ENCODE results near the gene TTN. TPM values are rescaled to one million over a fixed set of nuclear protein-coding genes. Genes with fewer than 3 reads are reported as not detected.

TTN gene
- total RNA-seq, 2 experiments from 2014 or later: 11.4 to 12.8 TPM

DNA sequence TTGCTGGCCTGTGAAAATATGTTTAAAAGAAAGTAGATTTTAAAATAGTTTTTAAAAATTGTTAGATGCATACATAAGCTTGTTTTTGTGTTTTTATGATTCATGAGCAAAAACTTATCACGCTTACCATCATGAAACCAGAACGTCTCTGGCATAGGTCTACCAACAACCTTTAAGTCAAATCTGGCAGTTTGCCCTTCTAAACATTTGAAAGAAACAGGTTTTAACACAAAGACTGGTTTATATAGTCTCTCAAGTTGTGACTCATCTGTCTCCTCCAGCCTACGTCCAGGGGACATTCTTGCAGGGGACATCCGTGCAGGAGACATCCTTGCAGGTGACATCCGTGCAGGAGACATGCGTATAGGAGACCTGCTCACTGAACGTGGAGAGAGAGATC lies 29.6 kb downstream of the TTN start:
- no peak overlapping the region for H3K4me3 Mint-ChIP-seq

DNA sequence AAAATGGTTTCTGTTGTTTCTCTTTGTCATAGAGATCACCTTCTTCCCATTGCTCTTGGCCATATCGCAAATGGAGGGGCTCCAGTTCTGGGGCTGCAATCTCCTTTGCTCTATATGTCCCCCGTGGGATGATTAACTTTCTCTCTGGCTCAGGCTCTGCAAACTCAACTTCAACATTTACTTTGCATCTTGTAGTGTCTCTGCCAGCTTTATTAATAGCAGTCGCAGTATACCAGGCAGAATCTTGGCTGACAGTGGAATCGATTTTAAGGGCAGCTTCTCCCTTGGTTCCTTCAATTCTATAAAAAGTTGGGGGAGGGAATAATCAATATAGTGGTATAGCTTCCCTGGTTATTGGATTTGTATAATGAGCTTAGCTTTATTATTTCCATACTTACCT lies 30.5 kb downstream of the TTN start:
- Mint-ChIP-seq H3K9me3 (ENCODE audit: insufficient read depth) (no peaks in the 10 kb centered on the region), H3K4me1 (ENCODE audit: low read depth) (no peaks in the 10 kb centered on the region), H3K27me3 (ENCODE audit: low read depth) (no peaks in the 10 kb centered on the region), H3K36me3 (ENCODE audit: low read depth) (peaks cover 25% of the 10 kb centered on the region), H3K4me3 (no peak overlapping the region), H3K27ac (no peak overlapping the region)
- ATAC-seq (no peak), DNase-seq (no peak)
- ChIA-PET POLR2A (no interaction called here), CTCF (interaction anchor here (0.8 kb wide), 1 partner anchor 15 kb away, joined by 3 read pairs; no protein-coding TSS in a partner anchor)

More for the DNA sequence above, 29.6 kb downstream of the TTN start:
- Mint-ChIP-seq H3K27ac (no peak overlapping the region), H3K27me3 (ENCODE audit: low read depth) (no peaks in the 10 kb centered on the region), H3K36me3 (ENCODE audit: low read depth) (peaks cover 25% of the 10 kb centered on the region), H3K9me3 (ENCODE audit: insufficient read depth) (no peaks in the 10 kb centered on the region), H3K4me1 (ENCODE audit: low read depth) (no peaks in the 10 kb centered on the region)
- POLR2A ChIA-PET: no interaction called here
- ATAC-seq (no peak), DNase-seq (no peak)
- CTCF ChIA-PET: interaction anchor here (0.8 kb wide), 1 partner anchor 16 kb away, joined by 3 read pairs; no protein-coding TSS in a partner anchor

DNA sequence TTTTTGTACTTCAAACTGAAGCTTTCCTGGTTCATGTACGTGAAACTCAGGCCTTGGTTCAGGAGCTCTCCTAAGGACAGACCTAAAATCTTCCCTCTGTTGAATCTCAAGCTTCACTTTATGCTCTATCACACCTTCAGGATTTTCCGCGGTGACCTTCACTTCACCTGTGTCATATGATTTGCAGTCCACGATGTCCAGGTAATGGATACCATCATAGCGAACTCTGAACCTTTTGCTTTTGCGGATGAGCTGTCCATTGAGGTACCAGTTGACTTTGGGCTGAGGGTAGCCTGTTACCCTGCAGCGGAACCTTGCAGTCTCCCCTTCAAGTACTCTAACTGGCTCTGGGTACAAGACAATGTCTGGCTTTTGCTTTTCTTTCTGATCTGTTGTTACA lies 31.2 kb downstream of the TTN start:
- no peaks in the 10 kb centered on the region for H3K27me3 Mint-ChIP-seq (ENCODE audit: low read depth)
- no peak overlapping the region for H3K4me3 Mint-ChIP-seq
- ATAC-seq: no peak
- peaks cover 25% of the 10 kb centered on the region for H3K36me3 Mint-ChIP-seq (ENCODE audit: low read depth)
- no peaks in the 10 kb centered on the region for H3K9me3 Mint-ChIP-seq (ENCODE audit: insufficient read depth)
- no peaks in the 10 kb centered on the region for H3K4me1 Mint-ChIP-seq (ENCODE audit: low read depth)
- H3K27ac Mint-ChIP-seq: no peak overlapping the region
- POLR2A ChIA-PET: no interaction called here
- no peak for DNase-seq
- CTCF ChIA-PET: interaction anchor here (1.3 to 1.5 kb wide), 2 partner anchors 9 to 14 kb away, joined by 3 read pairs; no protein-coding TSS in a partner anchor

DNA sequence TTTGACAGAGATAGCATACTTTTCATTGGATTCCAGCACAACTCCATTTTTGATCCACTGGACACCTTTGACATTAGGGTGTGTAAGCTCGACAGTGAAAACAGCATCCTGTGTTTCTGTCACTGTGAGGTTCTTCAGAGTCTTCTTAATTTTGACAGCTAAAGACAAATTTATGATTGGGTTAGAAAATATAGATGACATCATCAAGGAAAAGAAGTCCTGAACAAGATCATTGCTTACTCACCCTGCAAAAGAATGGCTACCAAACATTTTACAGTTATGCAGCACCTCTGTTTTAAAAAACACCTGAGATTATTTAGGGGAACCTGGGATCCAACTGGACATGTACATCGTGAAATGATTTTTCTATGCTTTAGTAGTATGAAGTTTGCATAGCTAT lies 36.7 kb downstream of the TTN start:
- ChIA-PET CTCF (interaction anchor here (1.8 kb wide), 1 partner anchor 9 kb away, joined by 7 read pairs; no protein-coding TSS in a partner anchor), POLR2A (no interaction called here)
- no peaks in the 10 kb centered on the region for H3K27me3 Mint-ChIP-seq (ENCODE audit: low read depth)
- DNase-seq (no peak), ATAC-seq (no peak)
- peaks cover 11% of the 10 kb centered on the region for H3K36me3 Mint-ChIP-seq (ENCODE audit: low read depth)
- no peaks in the 10 kb centered on the region for H3K4me1 Mint-ChIP-seq (ENCODE audit: low read depth)
- H3K4me3 Mint-ChIP-seq: no peak overlapping the region
- no peak overlapping the region for H3K27ac Mint-ChIP-seq
- H3K9me3 Mint-ChIP-seq (ENCODE audit: insufficient read depth): no peaks in the 10 kb centered on the region

DNA sequence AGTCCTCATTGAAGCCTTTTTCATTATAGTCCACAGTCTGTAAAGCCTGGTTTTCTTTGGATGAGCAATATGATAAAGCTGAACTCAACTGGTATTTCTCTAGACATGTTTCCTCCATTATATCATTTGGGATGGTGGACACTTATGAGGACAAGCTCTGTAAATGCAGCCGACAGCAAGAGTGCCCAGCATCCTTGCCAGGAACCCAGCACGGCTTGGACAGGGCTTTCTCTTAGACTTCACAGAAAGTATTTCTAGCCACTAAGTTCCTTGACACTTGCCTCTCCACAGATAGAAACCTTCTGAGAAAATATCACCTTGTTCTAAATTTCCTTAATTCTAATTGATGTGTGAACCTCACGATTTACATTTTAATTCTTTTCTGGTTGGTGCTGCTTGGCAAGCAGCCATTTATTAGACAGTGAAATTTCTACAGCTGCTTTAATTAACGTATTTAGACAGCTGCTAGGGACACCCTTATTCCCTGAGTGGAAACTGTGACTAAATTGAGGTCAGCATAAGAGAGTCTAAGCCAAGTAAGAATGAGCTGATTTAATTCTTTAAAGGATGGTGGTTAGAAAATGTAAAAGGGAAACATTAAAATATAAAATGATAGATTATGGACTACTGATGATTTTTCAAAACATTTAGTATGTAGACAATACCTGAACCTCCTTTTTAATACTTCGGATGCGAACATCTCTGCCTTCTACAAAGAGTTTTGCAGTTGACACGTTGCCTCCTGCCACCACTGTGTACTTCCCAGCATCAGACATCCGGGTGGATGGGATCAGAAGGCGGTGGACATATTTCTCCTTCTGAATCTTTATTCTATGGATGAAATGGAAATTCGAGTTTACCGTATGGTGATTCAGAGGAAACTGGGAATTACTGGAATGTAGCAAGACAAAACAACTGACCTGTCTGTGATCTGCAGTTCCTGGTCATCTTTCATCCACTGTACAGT lies 39.8 kb downstream of the TTN start:
- H3K27me3 Mint-ChIP-seq (ENCODE audit: low read depth): no peaks in the 10 kb centered on the region
- no peak for ATAC-seq
- H3K9me3 Mint-ChIP-seq (ENCODE audit: insufficient read depth): no peaks in the 10 kb centered on the region
- CTCF ChIA-PET: interaction anchor here (0.7 to 1.8 kb wide), 4 partner anchors 12 to 124 kb away, joined by 3 to 5 read pairs (median 4); no protein-coding TSS in a partner anchor
- H3K4me3 Mint-ChIP-seq: no peak overlapping the region
- no peak overlapping the region for H3K27ac Mint-ChIP-seq
- peaks cover 5% of the 10 kb centered on the region for H3K36me3 Mint-ChIP-seq (ENCODE audit: low read depth)
- POLR2A ChIA-PET: no interaction called here
- no peak for DNase-seq
- H3K4me1 Mint-ChIP-seq (ENCODE audit: low read depth): peaks cover 2% of the 10 kb centered on the region

DNA sequence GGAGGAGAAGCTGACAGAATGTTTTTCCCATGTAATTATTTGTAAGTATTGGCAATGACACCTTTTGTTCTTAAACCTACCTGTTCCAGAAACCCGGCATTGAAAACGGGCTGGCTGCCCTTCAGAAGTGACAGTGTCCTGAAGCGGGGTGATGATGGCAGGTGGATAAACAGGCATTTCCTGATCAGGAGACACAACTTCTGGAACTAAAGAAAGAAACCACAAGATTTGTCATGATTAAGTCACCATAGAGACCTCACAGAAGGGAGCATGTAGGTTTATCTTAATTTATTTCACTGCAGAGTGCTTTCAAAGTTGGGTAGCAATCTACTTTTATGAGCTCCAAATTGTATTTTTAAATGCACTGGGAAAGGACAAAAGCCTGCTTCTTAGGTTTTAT lies 43.1 kb downstream of the TTN start:
- H3K27ac Mint-ChIP-seq: no peak overlapping the region
- no peaks in the 10 kb centered on the region for H3K27me3 Mint-ChIP-seq (ENCODE audit: low read depth)
- ChIA-PET CTCF (interaction anchor here (1.4 to 2.0 kb wide), 2 partner anchors 63 to 365 kb away, joined by 3 to 6 read pairs; no protein-coding TSS in a partner anchor), POLR2A (interaction anchor here (0.7 kb wide), 1 partner anchor 460 kb away, joined by 3 read pairs; no protein-coding TSS in a partner anchor)
- H3K36me3 Mint-ChIP-seq (ENCODE audit: low read depth): no peaks in the 10 kb centered on the region
- DNase-seq (no peak), ATAC-seq (no peak)
- peaks cover 2% of the 10 kb centered on the region for H3K4me1 Mint-ChIP-seq (ENCODE audit: low read depth)
- no peak overlapping the region for H3K4me3 Mint-ChIP-seq
- H3K9me3 Mint-ChIP-seq (ENCODE audit: insufficient read depth): no peaks in the 10 kb centered on the region

DNA sequence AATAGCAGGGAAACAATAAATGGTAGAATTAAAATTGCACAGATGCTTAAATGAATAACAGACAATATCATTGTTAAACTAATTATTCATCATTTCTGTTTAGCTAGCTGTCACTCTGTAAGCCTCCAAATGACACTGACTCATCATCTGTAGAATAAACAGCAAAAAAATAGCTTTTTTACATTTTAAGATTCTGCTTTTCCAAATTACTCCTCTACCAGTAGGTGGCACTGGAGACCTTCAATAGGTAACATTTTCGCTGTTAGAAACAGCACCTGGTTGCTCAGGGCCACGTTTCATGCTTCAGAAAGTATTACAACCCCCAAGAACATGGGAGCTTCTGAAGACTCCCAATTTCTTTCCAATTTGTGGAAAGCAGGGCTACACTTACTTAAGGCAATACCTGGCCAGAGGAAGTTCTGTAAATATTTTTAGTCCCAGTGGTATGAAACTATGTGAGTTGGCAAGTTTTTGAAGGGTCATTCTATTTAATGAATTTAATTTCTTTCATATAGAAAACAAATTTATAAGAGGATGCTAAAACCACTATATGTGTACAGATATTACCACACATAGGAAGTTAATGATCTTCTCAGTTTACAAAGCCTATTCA lies 45.4 kb downstream of the TTN start:
- H3K9me3 Mint-ChIP-seq (ENCODE audit: insufficient read depth): no peaks in the 10 kb centered on the region
- POLR2A ChIA-PET: no interaction called here

DNA sequence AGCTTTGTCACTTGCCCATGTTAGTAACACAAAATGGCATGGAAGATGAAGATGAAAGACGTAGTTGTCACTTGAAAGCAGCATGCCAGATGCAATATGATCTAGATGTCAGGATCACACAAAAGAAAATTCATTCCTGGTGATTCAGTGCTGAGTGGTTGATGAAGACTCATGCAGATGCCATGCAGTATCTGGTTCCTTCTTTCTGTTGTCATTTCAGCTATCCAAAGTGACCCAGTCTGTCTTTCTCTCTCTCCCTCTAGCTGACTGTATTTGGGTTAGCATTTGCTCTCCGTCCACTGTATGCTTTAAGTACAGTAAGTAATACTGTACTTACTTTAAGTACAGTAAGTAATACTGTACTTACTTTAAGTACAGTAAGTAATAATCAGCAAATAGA lies 50.4 kb downstream of the TTN start:
- no peak overlapping the region for H3K4me3 Mint-ChIP-seq
- H3K36me3 Mint-ChIP-seq (ENCODE audit: low read depth): no peaks in the 10 kb centered on the region
- ChIA-PET CTCF (no interaction called here), POLR2A (interaction anchor here (0.7 kb wide), 1 partner anchor 639 kb away, joined by 3 read pairs; no protein-coding TSS in a partner anchor)
- H3K4me1 Mint-ChIP-seq (ENCODE audit: low read depth): no peaks in the 10 kb centered on the region
- no peak for ATAC-seq
- no peaks in the 10 kb centered on the region for H3K9me3 Mint-ChIP-seq (ENCODE audit: insufficient read depth)
- H3K27ac Mint-ChIP-seq: no peak overlapping the region
- DNase-seq: no peak
- H3K27me3 Mint-ChIP-seq (ENCODE audit: low read depth): no peaks in the 10 kb centered on the region

More for the DNA sequence above, 45.4 kb downstream of the TTN start:
- H3K36me3 Mint-ChIP-seq (ENCODE audit: low read depth): no peaks in the 10 kb centered on the region
- no peak overlapping the region for H3K4me3 Mint-ChIP-seq
- CTCF ChIA-PET: interaction anchor here (0.6 to 1.6 kb wide), 37 partner anchors 8 to 679 kb away, joined by 3 to 17 read pairs (median 3); partner anchors contain the start of gene TTN
- H3K4me1 Mint-ChIP-seq (ENCODE audit: low read depth): peaks cover 2% of the 10 kb centered on the region
- no peaks in the 10 kb centered on the region for H3K27me3 Mint-ChIP-seq (ENCODE audit: low read depth)
- H3K27ac Mint-ChIP-seq: no peak overlapping the region
- ATAC-seq (peak; percentile 39), DNase-seq (peak; percentile 56)

DNA sequence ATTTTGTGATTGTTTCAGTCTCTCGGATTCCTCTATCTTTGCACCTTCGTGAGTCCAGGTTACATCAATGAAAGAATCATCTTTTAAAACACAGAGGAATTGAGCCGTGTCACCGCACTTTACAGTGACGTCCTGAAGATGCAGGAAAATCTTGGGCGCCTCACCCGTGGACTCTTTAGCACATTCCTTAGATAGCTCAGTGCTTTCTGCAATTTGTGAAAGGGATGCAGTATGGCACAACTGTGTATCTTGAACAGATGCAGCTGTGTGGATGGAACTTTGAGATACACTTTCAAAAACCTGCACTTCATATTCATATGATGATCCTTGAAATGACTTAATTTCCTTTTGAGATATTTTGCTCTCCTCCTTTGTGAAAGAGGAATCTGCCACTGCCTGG lies 50.9 kb downstream of the TTN start:
- Mint-ChIP-seq H3K27ac (no peak overlapping the region), H3K4me1 (ENCODE audit: low read depth) (no peaks in the 10 kb centered on the region), H3K4me3 (no peak overlapping the region), H3K9me3 (ENCODE audit: insufficient read depth) (no peaks in the 10 kb centered on the region), H3K36me3 (ENCODE audit: low read depth) (no peaks in the 10 kb centered on the region), H3K27me3 (ENCODE audit: low read depth) (no peaks in the 10 kb centered on the region)
- ChIA-PET POLR2A (no interaction called here), CTCF (no interaction called here)
- DNase-seq: no peak
- no peak for ATAC-seq

DNA sequence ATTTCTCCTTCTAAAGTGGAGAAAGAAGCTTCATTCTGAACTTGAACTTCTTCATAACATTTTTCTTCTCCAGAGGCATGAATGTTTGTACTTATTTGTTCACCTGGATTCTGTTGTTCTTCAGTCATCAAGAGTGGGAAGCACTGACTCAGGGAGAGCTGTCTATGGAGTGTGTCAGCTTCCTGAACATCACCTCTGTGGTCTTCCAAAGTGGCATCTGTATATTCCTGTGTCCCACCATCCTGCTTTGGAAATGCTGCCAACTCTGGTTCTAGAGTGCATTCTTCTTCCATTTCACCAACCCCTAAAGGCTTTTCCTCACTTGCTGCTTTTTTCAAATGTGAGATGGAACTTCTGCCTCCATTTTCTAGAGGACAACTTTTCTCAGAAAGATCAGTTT lies 59.5 kb downstream of the TTN start:
- H3K27ac Mint-ChIP-seq: no peak overlapping the region

DNA sequence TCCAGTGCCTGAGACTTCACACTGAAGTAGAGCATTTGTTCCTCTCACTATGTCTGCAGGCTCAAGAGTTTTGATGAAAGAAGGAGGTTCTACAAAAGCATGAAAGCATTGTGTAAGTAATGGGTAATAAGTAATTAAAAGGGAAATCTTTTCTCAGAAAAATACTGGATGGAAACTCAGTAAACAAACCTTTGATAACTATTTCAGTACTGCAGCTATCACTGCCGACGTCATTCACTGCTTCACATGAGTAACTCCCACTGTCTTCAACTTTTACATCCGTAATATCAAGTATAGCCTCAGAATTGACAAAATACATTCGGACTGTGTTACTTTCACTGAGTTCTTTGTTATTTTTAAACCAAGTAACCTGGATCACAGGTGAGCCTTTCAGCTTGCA lies 72.7 kb downstream of the TTN start:
- no peaks in the 10 kb centered on the region for H3K9me3 Mint-ChIP-seq (ENCODE audit: insufficient read depth)
- ChIA-PET CTCF (no interaction called here), POLR2A (no interaction called here)
- ATAC-seq: no peak
- H3K27me3 Mint-ChIP-seq (ENCODE audit: low read depth): no peaks in the 10 kb centered on the region
- no peak for DNase-seq
- no peak overlapping the region for H3K27ac Mint-ChIP-seq
- no peaks in the 10 kb centered on the region for H3K36me3 Mint-ChIP-seq (ENCODE audit: low read depth)
- H3K4me1 Mint-ChIP-seq (ENCODE audit: low read depth): no peaks in the 10 kb centered on the region
- no peak overlapping the region for H3K4me3 Mint-ChIP-seq

More for the DNA sequence above, 59.5 kb downstream of the TTN start:
- CTCF ChIA-PET: interaction anchor here (1.2 to 1.7 kb wide), 2 partner anchors 14 to 47 kb away, joined by 4 to 5 read pairs; no protein-coding TSS in a partner anchor
- H3K9me3 Mint-ChIP-seq (ENCODE audit: insufficient read depth): no peaks in the 10 kb centered on the region
- no peak for ATAC-seq
- POLR2A ChIA-PET: no interaction called here
- no peak overlapping the region for H3K4me3 Mint-ChIP-seq
- DNase-seq: no peak
- H3K27me3 Mint-ChIP-seq (ENCODE audit: low read depth): no peaks in the 10 kb centered on the region
- peaks cover 7% of the 10 kb centered on the region for H3K4me1 Mint-ChIP-seq (ENCODE audit: low read depth)
- H3K36me3 Mint-ChIP-seq (ENCODE audit: low read depth): peaks cover 12% of the 10 kb centered on the region

DNA sequence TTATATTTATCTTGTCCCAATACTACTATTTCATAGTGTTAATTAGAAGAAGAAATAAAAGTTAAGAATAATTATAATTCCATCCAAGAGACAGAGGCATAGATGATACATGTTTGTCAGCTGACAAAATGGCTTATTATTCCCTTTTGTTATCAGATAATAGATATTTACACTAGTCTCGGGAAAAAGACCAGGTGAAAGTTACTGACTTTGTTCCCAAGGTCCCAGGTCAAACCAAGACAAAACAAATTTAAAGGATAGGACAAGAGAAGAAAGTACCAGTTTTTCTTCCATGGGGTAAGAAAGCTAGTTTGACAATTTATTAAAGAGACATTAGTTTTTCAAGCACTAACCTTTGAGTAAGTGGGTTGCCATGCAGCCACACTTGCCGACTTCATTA lies 73.2 kb downstream of the TTN start:
- ChIA-PET POLR2A (no interaction called here), CTCF (interaction anchor here (1.1 kb wide), 1 partner anchor 28 kb away, joined by 3 read pairs; no protein-coding TSS in a partner anchor)
- Mint-ChIP-seq H3K27ac (no peak overlapping the region), H3K9me3 (ENCODE audit: insufficient read depth) (no peaks in the 10 kb centered on the region), H3K4me3 (no peak overlapping the region), H3K36me3 (ENCODE audit: low read depth) (no peaks in the 10 kb centered on the region), H3K27me3 (ENCODE audit: low read depth) (no peaks in the 10 kb centered on the region), H3K4me1 (ENCODE audit: low read depth) (no peaks in the 10 kb centered on the region)
- ATAC-seq: no peak
- no peak for DNase-seq
